Forelimb muscle (tissue), 1 donor: Measurements from ENCODE around the gene PMF1. TPM values are rescaled to one million over a fixed set of nuclear protein-coding genes. Genes with fewer than 3 reads are reported as not detected.
"Not testable (repeated sequence)": the region's sequence is repeated elsewhere in the genome, so short reads cannot be mapped to it uniquely, and the experiment has no call there.

Experiments used
- DNase-seq: peaks from one replicate; pipeline ENCODE4 v3.0.0-alpha.2; 2013; ENCODE audit warnings: low read depth
- polyA plus RNA-seq: library from polyadenylated mRNA; unstranded; fragments of 120-200 nt; gene quantifications from one replicate; pipeline ENCODE4 v1.2.1, GENCODE V29; 2013; ENCODE audit not compliant: insufficient read length

Gene PMF1
- polyA plus RNA-seq, 1 donor: 49.2 TPM

- no peak for DNase-seq
These were observed 16.4 kb upstream of the PMF1 start for GRCh38 chr1:156196445-156196844.

GRCh38 chr1:156198831-156199349 is 13.9 kb upstream of the PMF1 start:
- DNase-seq: no peak

DNA sequence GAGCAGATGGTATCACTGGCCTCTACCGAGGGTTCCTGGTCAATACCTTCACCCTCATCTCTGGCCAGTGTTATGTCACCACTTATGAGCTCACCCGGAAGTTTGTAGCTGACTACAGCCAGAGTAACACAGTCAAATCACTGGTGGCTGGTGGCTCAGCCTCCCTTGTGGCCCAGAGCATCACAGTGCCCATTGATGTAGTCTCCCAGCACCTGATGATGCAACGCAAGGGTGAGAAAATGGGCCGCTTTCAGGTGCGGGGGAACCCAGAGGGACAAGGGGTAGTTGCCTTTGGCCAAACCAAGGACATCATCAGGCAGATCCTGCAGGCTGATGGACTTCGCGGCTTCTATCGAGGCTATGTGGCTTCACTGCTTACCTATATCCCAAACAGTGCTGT is 12.8 kb upstream of the PMF1 start:
- DNase-seq: no peak

- DNase-seq: no peak
These were observed 9.5 kb upstream of the PMF1 start for GRCh38 chr1:156203331-156203730.

DNA sequence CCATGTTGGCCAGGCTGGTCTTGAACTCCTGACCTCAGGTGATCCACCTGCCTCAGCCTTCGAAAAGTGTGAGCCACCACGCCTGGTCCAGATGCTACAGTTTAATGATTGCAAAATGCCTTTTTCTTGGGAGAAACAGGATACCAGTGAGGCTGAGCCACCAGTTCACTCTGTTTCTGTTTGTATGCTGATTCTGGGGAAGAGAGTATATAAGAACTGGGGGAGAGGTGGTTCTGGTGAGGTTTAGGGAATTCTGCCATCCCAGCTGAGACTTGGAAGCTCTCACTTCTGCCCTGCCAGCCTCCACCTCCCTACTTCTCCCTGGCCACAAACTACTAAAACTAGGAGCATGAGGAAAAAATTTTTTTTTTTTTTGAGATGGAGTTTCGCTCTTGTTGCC is 8.1 kb upstream of the PMF1 start:
- no peak for DNase-seq

DNA sequence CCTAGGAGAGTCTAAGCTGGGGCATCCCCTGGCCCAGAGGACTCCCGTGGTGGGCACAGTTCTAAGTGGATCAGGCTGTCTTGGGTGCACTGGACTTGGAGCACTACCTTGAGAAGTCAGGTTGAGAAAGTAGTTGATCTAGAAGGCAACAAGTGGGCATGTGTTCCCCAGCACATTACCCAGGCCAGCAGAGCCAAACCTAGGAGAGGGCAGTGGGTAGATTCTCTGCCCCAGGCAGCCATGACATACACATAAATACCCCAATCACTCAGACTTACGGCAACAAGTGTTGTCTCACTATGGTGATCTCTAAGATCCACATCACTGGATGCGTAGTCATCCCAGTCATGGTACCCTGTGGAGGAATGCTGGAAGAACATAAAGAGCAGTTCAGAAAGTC is 1.6 kb upstream of the PMF1 start:
- no peak for DNase-seq

GRCh38 chr1:156212130-156212529 is 677 bp upstream of the PMF1 start:
- no peak for DNase-seq

DNA sequence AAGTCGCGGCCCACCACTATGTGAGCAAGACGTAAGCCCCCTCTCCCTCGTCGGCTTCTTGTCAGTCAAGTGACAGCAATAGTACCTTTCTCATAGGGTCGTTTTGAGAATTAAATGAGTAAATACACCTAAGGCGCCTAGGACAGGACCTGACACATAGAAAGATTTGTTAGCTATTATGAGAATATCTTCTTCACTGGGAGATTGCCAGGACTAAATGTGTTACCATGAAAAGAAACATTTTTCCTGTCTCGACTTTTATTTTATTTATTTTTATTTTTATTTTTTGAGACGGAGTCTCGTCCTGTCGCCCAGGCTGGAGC is 798 bp downstream of the PMF1 start:
- no peak for DNase-seq

DNA sequence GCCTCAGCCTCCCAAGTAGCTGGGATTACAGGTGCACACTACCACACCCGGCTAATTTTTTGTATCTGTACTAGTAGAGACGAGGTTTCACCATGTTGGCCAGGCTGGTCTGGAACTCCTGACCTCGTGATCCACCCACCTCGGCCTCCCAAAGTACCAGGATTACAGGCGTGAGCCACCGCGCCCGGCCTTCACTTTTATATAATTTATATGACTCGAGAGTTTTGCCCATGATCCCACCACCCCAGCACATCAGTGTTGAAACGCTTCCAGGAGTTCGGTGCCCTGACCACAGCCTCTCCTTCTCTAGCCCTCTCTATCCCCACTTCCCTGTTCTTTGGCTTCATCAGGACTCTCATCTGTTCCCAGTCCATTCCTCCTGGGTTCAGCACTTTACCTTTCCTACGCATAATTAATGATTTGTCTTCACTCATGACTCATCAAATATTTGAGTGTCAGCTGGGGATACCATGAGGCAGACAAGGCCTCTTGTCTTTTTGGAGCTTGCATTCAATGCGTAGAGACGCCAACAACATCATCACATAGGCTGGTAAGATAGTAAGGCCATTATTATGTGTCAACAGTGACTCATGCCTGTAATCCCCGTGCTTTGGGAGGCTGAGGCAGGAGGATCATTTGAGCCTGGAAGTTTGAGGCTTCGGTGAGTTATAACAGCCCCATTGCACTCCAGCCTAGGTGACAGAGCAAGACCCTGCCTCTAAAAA is 1.4 kb downstream of the PMF1 start:
- no peak for DNase-seq

GRCh38 chr1:156216361-156217086 is 3.7 kb downstream of the PMF1 start:
- not testable (repeated sequence) for DNase-seq

DNA sequence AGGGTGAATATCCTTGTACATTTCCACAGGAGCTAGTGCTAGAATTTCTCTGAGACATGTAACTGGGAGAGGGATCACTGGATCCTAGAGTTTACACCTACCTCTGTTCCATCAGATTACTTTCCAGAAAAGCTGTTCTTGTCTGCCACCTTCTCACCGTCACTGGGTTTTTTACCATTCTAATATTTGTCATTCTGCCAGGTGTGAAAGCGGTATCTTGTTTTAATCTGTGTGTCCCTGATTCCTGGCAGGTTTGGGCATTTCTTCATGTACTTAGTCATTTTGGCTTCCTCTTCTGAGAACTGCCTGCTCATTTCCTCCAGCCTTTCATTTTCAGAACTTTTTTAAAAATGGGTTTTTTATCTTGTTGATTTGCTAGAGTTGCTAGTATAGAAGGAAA is 5.1 kb downstream of the PMF1 start:
- no peak for DNase-seq

DNA sequence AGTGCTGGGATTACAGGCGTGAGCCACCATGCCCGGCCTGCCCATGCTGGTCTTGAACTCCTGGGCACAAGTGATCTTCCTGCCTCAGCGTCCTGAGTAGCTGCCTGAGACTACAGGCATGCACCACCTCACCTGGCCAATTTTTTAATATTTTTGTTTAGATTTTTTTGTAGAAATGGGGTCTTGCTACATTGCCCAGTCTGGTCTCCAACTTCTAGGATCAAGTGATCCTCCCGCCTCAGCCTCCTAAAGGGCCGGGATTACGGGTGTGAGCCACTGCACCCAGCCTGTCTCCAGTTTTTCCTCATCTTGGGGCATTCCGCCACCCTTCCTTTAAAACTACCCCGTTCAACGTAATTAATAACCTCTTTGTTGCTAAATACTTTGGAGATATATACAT is 7.4 kb downstream of the PMF1 start:
- DNase-seq: no peak

GRCh38 chr1:156221986-156222692 is 9.3 kb downstream of the PMF1 start:
- DNase-seq: no peak

- DNase-seq: no peak
These were observed 12.8 kb downstream of the PMF1 start for GRCh38 chr1:156225677-156226014.

- DNase-seq: no peak
These were observed 13.3 kb downstream of the PMF1 start for GRCh38 chr1:156226116-156226538.

GRCh38 chr1:156226782-156227181 is 14.0 kb downstream of the PMF1 start:
- no peak for DNase-seq

GRCh38 chr1:156228501-156228900 is 15.7 kb downstream of the PMF1 start:
- no peak for DNase-seq

GRCh38 chr1:156229809-156230472 is 17.1 kb downstream of the PMF1 start:
- no peak for DNase-seq

GRCh38 chr1:156230473-156230837 is 17.6 kb downstream of the PMF1 start:
- peak; percentile 56 for DNase-seq

DNA sequence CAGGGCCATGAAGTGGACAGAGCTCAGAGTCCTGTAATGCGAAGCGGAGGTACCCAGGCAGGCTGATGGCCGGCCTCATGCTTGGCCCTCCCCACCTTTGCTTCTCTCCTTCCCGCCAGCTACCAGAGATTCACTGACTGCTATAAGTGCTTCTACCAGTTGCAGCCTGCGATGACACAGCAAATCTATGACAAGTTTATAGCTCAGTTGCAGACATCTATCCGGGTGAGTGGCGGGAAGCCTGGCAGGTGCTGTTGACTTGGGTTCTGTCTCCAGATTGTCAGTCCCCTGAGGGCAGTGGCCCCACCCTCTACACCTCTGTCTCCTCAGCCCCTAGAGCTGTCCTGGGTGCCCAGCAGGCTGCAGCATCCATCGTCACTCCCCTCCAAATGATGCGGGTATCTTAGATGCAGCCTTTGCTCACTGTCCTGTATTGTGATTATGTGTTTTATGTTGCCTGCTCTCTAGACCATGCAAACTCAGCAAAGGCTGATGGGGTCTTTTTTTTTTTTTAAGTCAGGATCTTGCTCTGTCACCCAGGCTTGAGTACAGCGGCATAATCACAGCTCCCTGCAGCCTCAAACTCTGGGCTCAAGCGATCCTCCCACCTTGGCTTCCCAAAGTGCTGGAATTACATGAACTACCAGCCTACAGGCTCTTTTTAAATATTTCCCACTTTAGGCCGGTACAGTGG is 19.5 kb downstream of the PMF1 start:
- no peak for DNase-seq

DNA sequence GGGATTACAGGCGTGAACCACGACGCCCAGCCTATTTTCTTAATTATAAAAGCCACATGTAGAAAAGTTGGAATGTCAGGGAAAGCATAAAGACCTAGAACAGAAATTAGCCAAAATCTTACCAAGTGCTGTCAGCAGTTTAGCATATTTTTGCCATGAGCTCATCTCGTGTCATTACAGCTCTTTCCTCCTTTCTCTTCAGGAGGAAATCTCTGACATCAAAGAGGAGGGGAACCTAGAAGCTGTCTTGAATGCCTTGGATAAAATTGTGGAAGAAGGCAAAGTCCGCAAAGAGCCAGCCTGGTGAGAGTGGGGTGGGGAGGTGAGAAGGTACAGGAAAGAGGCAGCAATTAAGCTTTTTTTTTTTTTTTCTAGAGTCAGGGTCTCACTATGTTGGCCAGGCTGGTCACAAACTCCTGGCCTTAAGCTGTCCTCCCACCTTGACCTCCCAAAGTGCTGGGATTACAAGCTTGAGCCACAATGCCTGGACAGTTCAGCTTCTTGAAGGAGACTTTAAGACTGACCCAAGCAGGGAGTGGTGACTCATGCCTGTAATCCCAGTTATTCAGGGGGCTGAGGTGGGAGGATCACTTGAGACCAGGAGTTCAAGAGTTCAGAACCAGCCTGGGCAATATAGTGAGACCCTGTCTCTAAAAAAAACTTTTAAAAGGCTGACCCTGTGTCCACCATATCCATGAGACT is 20.8 kb downstream of the PMF1 start:
- no peak for DNase-seq
